KMS-11 (cell line): ENCODE data around the gene FNBP1.

ENCODE experiments used
- H2AFZ ChIP-seq: fragments of 200-600 bp; sonication (generic); 2 replicates; pipeline ENCODE4 v1.6.1; 2016; ENCODE audit warnings: antibody characterized with exemption, mixed run types, low read depth
- H3K27ac ChIP-seq: fragments of 200-600 bp; sonication (generic); 2 replicates; pipeline ENCODE4 v1.6.1; 2016; ENCODE audit warnings: mild to moderate bottlenecking, mixed run types
- H3K27me3 ChIP-seq: fragments of 200-600 bp; sonication (generic); 2 replicates; pipeline ENCODE4 v1.6.1; 2017; ENCODE audit warnings: mild to moderate bottlenecking, low read depth, mixed run types, moderate library complexity; ENCODE audit not compliant: insufficient read depth
- H3K36me3 ChIP-seq: fragments of 200-600 bp; sonication (generic); 2 replicates; pipeline ENCODE4 v1.6.1; 2017; ENCODE audit warnings: mild to moderate bottlenecking, mixed run types; ENCODE audit not compliant: insufficient read depth
- H3K4me1 ChIP-seq: fragments of 200-600 bp; sonication (generic); 2 replicates; pipeline ENCODE4 v1.6.1; 2016; ENCODE audit warnings: mild to moderate bottlenecking, low read depth, mixed run types; ENCODE audit not compliant: poor library complexity, severe bottlenecking
- H3K4me2 ChIP-seq: fragments of 200-600 bp; sonication (generic); 2 replicates; pipeline ENCODE4 v1.7.0; 2016; ENCODE audit warnings: mild to moderate bottlenecking, mixed run types
- H3K4me3 ChIP-seq: fragments of 200-600 bp; sonication (generic); IDR thresholded peaks from 2 replicates; pipeline ENCODE4 v1.6.1; 2017; ENCODE audit warnings: low read depth, low read length, mixed read lengths; ENCODE audit not compliant: insufficient read depth
- H3K79me2 ChIP-seq: fragments of 200-600 bp; sonication (generic); 2 replicates; pipeline ENCODE4 v1.6.1; 2016; ENCODE audit warnings: low read depth, mixed run types; ENCODE audit not compliant: insufficient read depth
- H3K9ac ChIP-seq: fragments of 200-600 bp; sonication (generic); 2 replicates; pipeline ENCODE4 v1.6.1; 2016; ENCODE audit warnings: mild to moderate bottlenecking, mixed run types
- H4K20me1 ChIP-seq: fragments of 200-600 bp; sonication (generic); 2 replicates; pipeline ENCODE4 v1.6.1; 2016; ENCODE audit warnings: mild to moderate bottlenecking, mixed run types; ENCODE audit not compliant: insufficient read depth
- CTCF ChIP-seq: fragments of 200-600 bp; sonication (generic); conservative IDR thresholded peaks from 2 replicates; pipeline ENCODE4 v1.6.1; 2017; ENCODE audit warnings: low read depth, mild to moderate bottlenecking, antibody characterized with exemption, low read length, moderate library complexity, mixed read lengths

FNBP1 gene

GRCh38 chr9:129878291-129878690 lies 164.7 kb downstream of the FNBP1 start:
- Histone ChIP-seq H3K4me3 (no peak overlapping the region), H2AFZ (no peak overlapping the region), H4K20me1 (no peaks in the 10 kb centered on the region), H3K27me3 (no peaks in the 10 kb centered on the region), H3K4me2 (no peak overlapping the region), H3K36me3 (no peaks in the 10 kb centered on the region), H3K27ac (no peak overlapping the region), H3K79me2 (no peaks in the 10 kb centered on the region), H3K9ac (no peak overlapping the region), H3K4me1 (no peaks in the 10 kb centered on the region)
- no peak for TF ChIP-seq CTCF

- Histone ChIP-seq H3K4me3 (no peak overlapping the region), H3K4me1 (no peaks in the 10 kb centered on the region), H3K36me3 (no peaks in the 10 kb centered on the region), H2AFZ (no peak overlapping the region), H4K20me1 (no peaks in the 10 kb centered on the region), H3K79me2 (no peaks in the 10 kb centered on the region), H3K27ac (no peak overlapping the region), H3K4me2 (no peak overlapping the region), H3K27me3 (no peaks in the 10 kb centered on the region), H3K9ac (no peak overlapping the region)
- TF ChIP-seq CTCF = no peak
Measured at GRCh38 chr9:129876815-129877214, 166.2 kb downstream of the FNBP1 start.

- Histone ChIP-seq H3K36me3 (no peaks in the 10 kb centered on the region), H3K27ac (no peak overlapping the region), H3K9ac (no peak overlapping the region), H3K4me3 (no peak overlapping the region), H4K20me1 (no peaks in the 10 kb centered on the region), H3K27me3 (no peaks in the 10 kb centered on the region), H3K79me2 (no peaks in the 10 kb centered on the region), H3K4me1 (no peaks in the 10 kb centered on the region), H2AFZ (no peak overlapping the region), H3K4me2 (no peak overlapping the region)
- no peak for TF ChIP-seq CTCF
Measured at GRCh38 chr9:129875687-129876395, 167.1 kb downstream of the FNBP1 start.

- Histone ChIP-seq H2AFZ (no peak overlapping the region), H3K27me3 (no peaks in the 10 kb centered on the region), H3K4me2 (no peak overlapping the region), H3K36me3 (no peaks in the 10 kb centered on the region), H3K9ac (no peak overlapping the region), H4K20me1 (no peaks in the 10 kb centered on the region), H3K4me3 (no peak overlapping the region), H3K79me2 (no peaks in the 10 kb centered on the region), H3K4me1 (no peaks in the 10 kb centered on the region), H3K27ac (no peak overlapping the region)
- TF ChIP-seq CTCF = no peak
Measured at GRCh38 chr9:129875181-129875611, 167.8 kb downstream of the FNBP1 start.
